Thoracic aorta (tissue), 2 donors: ENCODE results near the gene KRTAP3-3. TPM values are rescaled to one million over a fixed set of nuclear protein-coding genes. Genes with fewer than 3 reads are reported as not detected.

Experiments used
- ATAC-seq: fragments of 150-250 bp; one replicate; pipeline ENCODE4 v1.8.0; 2017; ENCODE audit warnings: low read depth; ENCODE audit not compliant: insufficient number of reproducible peaks, low FRiP score
- DNase-seq: peaks from one replicate; pipeline ENCODE4 v3.0.0-alpha.2; 2020; ENCODE audit warnings: low spot score
- H3K27ac ChIP-seq, 2 donors: fragments of 200-600 bp; sonication (generic); 1 replicate in 1 of 2; 2 replicates in 1 of 2; pipeline ENCODE4 v1.5.1; 2016; ENCODE audit warnings: mild to moderate bottlenecking in 2 of 2, moderate library complexity in 2 of 2
- H3K27me3 ChIP-seq: fragments of 200-600 bp; sonication (generic); replicated peaks from 2 replicates; pipeline ENCODE4 v1.6.0; 2016; ENCODE audit warnings: mild to moderate bottlenecking; ENCODE audit not compliant: insufficient read depth
- H3K36me3 ChIP-seq: fragments of 200-600 bp; sonication (generic); one replicate; pipeline ENCODE4 v1.5.1; 2016
- H3K4me1 ChIP-seq, 2 donors: fragments of 200-600 bp; sonication (generic); 1 replicate in 1 of 2; 2 replicates in 1 of 2; pipeline versions ENCODE4 v1.5.1 to v1.6.0; 2016; ENCODE audit warnings: low read depth in 2 of 2, mild to moderate bottlenecking in 1 of 2; ENCODE audit not compliant: control insufficient read depth in 1 of 2
- H3K4me3 ChIP-seq: fragments of 200-600 bp; sonication (generic); 2 replicates; pipeline ENCODE4 v1.5.1; 2016; ENCODE audit warnings: mild to moderate bottlenecking
- H3K9me3 ChIP-seq: fragments of 200-600 bp; sonication (generic); 2 replicates; pipeline ENCODE4 v1.5.1; 2016
- total RNA-seq, 2 donors: library from RNA; depleted of rRNA; stranded (reverse); fragments of >200 nt; gene quantifications; one replicate each; pipeline versions ENCODE4 v1.1.0 to v1.2.3, GENCODE V29; 2016
- TF ChIP-seq, protein P1 (sequence below): fragments of 200-600 bp; sonication (generic); IDR thresholded peaks from one replicate; pipeline ENCODE4 v1.5.1; 2019; ENCODE audit warnings: antibody characterized with exemption

Gene KRTAP3-3
- total RNA-seq, 2 donors from 2014 or later: not detected

GRCh38 chr17:40962059-40962561 lies 31.9 kb downstream of the KRTAP3-3 start:
- DNase-seq (no peak), ATAC-seq (no peak)
- Histone ChIP-seq H3K4me3 (no peak overlapping the region), H3K4me1 (no peaks in the 10 kb centered on the region), H3K27me3 (no peaks in the 10 kb centered on the region), H3K27ac (no peak overlapping the region), H3K9me3 (no peaks in the 10 kb centered on the region), H3K36me3 (no peaks in the 10 kb centered on the region)
- TF ChIP-seq, protein P1, sequence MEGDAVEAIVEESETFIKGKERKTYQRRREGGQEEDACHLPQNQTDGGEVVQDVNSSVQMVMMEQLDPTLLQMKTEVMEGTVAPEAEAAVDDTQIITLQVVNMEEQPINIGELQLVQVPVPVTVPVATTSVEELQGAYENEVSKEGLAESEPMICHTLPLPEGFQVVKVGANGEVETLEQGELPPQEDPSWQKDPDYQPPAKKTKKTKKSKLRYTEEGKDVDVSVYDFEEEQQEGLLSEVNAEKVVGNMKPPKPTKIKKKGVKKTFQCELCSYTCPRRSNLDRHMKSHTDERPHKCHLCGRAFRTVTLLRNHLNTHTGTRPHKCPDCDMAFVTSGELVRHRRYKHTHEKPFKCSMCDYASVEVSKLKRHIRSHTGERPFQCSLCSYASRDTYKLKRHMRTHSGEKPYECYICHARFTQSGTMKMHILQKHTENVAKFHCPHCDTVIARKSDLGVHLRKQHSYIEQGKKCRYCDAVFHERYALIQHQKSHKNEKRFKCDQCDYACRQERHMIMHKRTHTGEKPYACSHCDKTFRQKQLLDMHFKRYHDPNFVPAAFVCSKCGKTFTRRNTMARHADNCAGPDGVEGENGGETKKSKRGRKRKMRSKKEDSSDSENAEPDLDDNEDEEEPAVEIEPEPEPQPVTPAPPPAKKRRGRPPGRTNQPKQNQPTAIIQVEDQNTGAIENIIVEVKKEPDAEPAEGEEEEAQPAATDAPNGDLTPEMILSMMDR: no peak

DNA sequence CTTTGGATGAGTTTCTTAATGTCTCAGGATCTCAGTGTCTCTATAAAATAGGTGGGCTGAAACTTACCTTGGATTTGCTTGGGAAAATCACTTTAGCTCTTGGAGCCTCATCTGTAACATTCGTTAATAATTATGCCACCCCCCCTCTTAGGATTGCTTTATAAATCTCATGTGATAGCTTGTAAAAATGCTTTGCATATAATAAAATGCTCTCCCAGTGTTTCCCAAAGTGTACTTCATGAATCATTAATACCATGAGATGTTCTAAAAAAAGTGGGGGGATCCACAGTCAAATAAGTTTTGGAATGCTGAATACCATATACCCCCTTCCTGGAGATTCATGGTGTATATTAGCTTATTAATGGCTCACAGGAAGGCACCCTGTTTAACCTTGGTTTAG lies 32.4 kb downstream of the KRTAP3-3 start:
- no peak for DNase-seq
- Histone ChIP-seq H3K27ac (no peak overlapping the region), H3K9me3 (no peaks in the 10 kb centered on the region), H3K4me1 (no peaks in the 10 kb centered on the region), H3K27me3 (no peaks in the 10 kb centered on the region), H3K4me3 (no peak overlapping the region), H3K36me3 (no peaks in the 10 kb centered on the region)
- TF ChIP-seq, protein P1: no peak
- no peak for ATAC-seq

GRCh38 chr17:40960144-40960543 lies 33.8 kb downstream of the KRTAP3-3 start:
- Histone ChIP-seq H3K27me3 (no peaks in the 10 kb centered on the region), H3K9me3 (no peaks in the 10 kb centered on the region), H3K27ac (no peak overlapping the region), H3K36me3 (no peaks in the 10 kb centered on the region), H3K4me3 (peak overlapping the region; percentile 18), H3K4me1 (no peaks in the 10 kb centered on the region)
- TF ChIP-seq, protein P1: no peak
- ATAC-seq (no peak), DNase-seq (no peak)

GRCh38 chr17:40958086-40958953 lies 35.6 kb downstream of the KRTAP3-3 start:
- no peak for ATAC-seq
- Histone ChIP-seq H3K4me3 (no peak overlapping the region), H3K36me3 (no peaks in the 10 kb centered on the region), H3K9me3 (no peaks in the 10 kb centered on the region), H3K4me1 (no peaks in the 10 kb centered on the region), H3K27ac (no peak overlapping the region), H3K27me3 (no peaks in the 10 kb centered on the region)
- no peak for DNase-seq
- TF ChIP-seq, protein P1: no peak

DNA sequence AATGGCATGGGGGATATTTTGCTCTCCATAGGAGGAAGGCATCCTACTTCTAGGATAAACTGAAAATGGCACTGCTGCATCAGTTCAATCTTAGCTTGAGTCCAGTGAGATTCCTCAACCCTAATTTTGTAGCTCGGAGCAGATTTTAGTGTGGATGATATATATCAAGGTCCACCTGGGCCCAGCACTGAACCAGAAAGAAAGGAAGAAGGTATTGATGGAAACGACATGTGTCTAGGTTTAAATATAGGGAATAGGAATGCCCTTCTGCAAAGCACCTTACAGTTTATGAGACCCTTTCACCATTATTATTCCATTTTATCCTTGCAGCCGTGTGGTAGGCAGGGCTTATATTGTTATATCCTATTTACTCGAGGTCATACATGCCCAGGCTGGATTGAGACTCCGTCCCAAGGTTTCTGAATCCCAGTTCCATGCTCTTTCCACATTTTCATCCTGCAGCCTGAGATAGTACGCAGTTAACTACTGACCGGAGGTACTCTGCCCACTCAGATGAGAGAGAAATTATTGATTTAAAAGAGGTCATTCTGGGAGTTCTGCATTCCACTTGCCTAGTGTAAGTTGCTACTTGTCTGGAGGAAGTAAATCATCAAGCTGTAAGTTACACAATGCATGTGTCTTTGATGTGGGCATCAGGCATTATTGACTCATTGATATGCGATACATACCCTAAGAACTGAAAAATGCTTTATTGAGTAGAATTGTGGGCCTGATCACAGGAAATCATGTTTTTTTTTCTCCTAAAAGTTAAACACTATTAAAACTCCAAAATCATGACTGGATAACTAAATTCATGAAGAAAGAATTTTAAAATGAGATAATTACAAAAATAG lies 37.3 kb downstream of the KRTAP3-3 start:
- Histone ChIP-seq H3K36me3 (no peaks in the 10 kb centered on the region), H3K27me3 (no peaks in the 10 kb centered on the region), H3K4me3 (no peak overlapping the region), H3K9me3 (no peaks in the 10 kb centered on the region), H3K27ac (no peak overlapping the region), H3K4me1 (no peaks in the 10 kb centered on the region)
- ATAC-seq: no peak
- DNase-seq: no peak
- TF ChIP-seq, protein P1: no peak
